H1 (cell line): Measurements from ENCODE around the gene FRMD6. TPM values are rescaled to one million over a fixed set of nuclear protein-coding genes. Genes with fewer than 3 reads are reported as not detected.

Experiments used
- CTCF ChIA-PET: fragments of 300-600 bp; sonication (Branson Sonifier 250); formaldehyde crosslinking; loops from one replicate; lab custom pipeline; 2021; ENCODE audit not compliant: partially characterized antibody; lab: Charles Lee
- POLR2A ChIA-PET: fragments of 300-600 bp; sonication (Branson Sonifier 250); formaldehyde crosslinking; loops from one replicate; lab custom pipeline; 2021; ENCODE audit warnings: inconsistent platforms; ENCODE audit not compliant: partially characterized antibody; lab: Charles Lee
- DNase-seq, 2 experiments: peaks; one replicate each; pipeline versions ENCODE4 v3.0.0 to v3.0.0-alpha.2; 2010 to 2022; ENCODE audit warnings: low spot score in 2 of 2, low read depth in 1 of 2, mixed read lengths in 1 of 2
- FAIRE-seq: peaks from 2 replicates; lab custom pipeline; 2011; peaks lifted over from hg19 to GRCh38; lab: Jason Lieb, UNC
- H2AFZ ChIP-seq: 2 replicates; pipeline ENCODE4 v1.8.1; 2012; ENCODE audit warnings: low read length, inconsistent platforms
- H2AK5ac ChIP-seq: 2 replicates; pipeline ENCODE4 v1.6.1; 2013; ENCODE audit warnings: low read depth, low read length
- H2BK120ac ChIP-seq: replicated peaks from 2 replicates; pipeline ENCODE3; 2013; ENCODE audit warnings: low read depth, low read length, inconsistent platforms
- H2BK12ac ChIP-seq: 2 replicates; pipeline ENCODE4 v1.6.1; 2013; ENCODE audit warnings: low read depth, low read length
- H2BK15ac ChIP-seq: 2 replicates; pipeline ENCODE4 v1.6.1; 2013; ENCODE audit warnings: low read length
- H2BK20ac ChIP-seq: 2 replicates; pipeline ENCODE4 v1.6.1; 2013; ENCODE audit warnings: low read length
- H2BK5ac ChIP-seq: 2 replicates; pipeline ENCODE4 v1.6.1; 2013; ENCODE audit warnings: low read depth, low read length
- H3K14ac ChIP-seq: 2 replicates; pipeline ENCODE4 v1.6.1; 2013; ENCODE audit warnings: inconsistent platforms; ENCODE audit not compliant: insufficient read length
- H3K18ac ChIP-seq: 2 replicates; pipeline ENCODE4 v1.6.1; 2013; ENCODE audit warnings: low read length; ENCODE audit errors: extremely low read depth
- H3K23ac ChIP-seq: 2 replicates; pipeline ENCODE4 v1.6.1; 2013; ENCODE audit warnings: inconsistent platforms; ENCODE audit not compliant: insufficient read length
- H3K23me2 ChIP-seq: 2 replicates; pipeline ENCODE4 v1.6.1; 2013; ENCODE audit warnings: low read depth, low read length
- H3K27ac ChIP-seq: 2 replicates; pipeline ENCODE4 v1.6.1; 2011; ENCODE audit warnings: low read depth, low read length, inconsistent platforms
- H3K27me3 ChIP-seq, 4 experiments: replicated peaks in 1 of 4; 1 replicate in 1 of 4; 2 replicates in 3 of 4; pipeline versions ENCODE4 v1.6.1 to v1.8.1; 2011 to 2013; ENCODE audit warnings: low read length in 3 of 4, mild to moderate bottlenecking in 3 of 4, inconsistent platforms in 2 of 4, mixed read lengths in 2 of 4, moderate library complexity in 1 of 4; ENCODE audit not compliant: control insufficient read depth in 3 of 4, insufficient read depth in 3 of 4; ENCODE audit errors: extremely low read depth in 1 of 4
- H3K36me3 ChIP-seq, 4 experiments: 2 replicates each; pipeline versions ENCODE4 v1.6.1 to v1.8.1; 2011 to 2013; ENCODE audit warnings: mild to moderate bottlenecking in 4 of 4, low read length in 3 of 4, moderate library complexity in 2 of 4, control low read depth in 1 of 4, inconsistent platforms in 1 of 4; ENCODE audit not compliant: insufficient read depth in 4 of 4, control insufficient read depth in 2 of 4
- H3K4ac ChIP-seq: replicated peaks from 2 replicates; pipeline ENCODE3; 2013; ENCODE audit warnings: low read length, low read depth, mixed read lengths, inconsistent platforms; ENCODE audit not compliant: insufficient read length
- H3K4me1 ChIP-seq, 4 experiments: replicated peaks in 1 of 4; 1 replicate in 1 of 4; 2 replicates in 3 of 4; pipeline versions ENCODE4 v1.6.1 to v1.8.1; 2011 to 2013; ENCODE audit warnings: low read length in 3 of 4, inconsistent platforms in 2 of 4, mixed read lengths in 1 of 4; ENCODE audit not compliant: insufficient read depth in 4 of 4, control insufficient read depth in 3 of 4
- H3K4me2 ChIP-seq, 2 experiments: 2 replicates each; pipeline versions ENCODE4 v1.6.1 to v1.8.1; 2011 to 2013; ENCODE audit warnings: low read depth in 2 of 2, low read length in 2 of 2, control low read depth in 1 of 2, inconsistent platforms in 1 of 2, mild to moderate bottlenecking in 1 of 2; ENCODE audit not compliant: insufficient read depth in 1 of 2
- H3K4me3 ChIP-seq, 4 experiments: fragments of 200-600, 300-600 bp in 1 of 4; sonication (generic), shearing (Covaris generic), sonication (Bioruptor Twin) in 1 of 4; 2 replicates each; pipeline versions ENCODE4 v1.5.1 to v1.8.1; 2011 to 2016; ENCODE audit warnings: low read length in 4 of 4, low read depth in 3 of 4, control low read depth in 2 of 4, inconsistent platforms in 2 of 4, mild to moderate bottlenecking in 2 of 4, mixed read lengths in 1 of 4, moderate library complexity in 1 of 4; ENCODE audit not compliant: insufficient read depth in 2 of 4; ENCODE audit errors: extremely low read depth in 1 of 4
- H3K56ac ChIP-seq: replicated peaks from 2 replicates; pipeline ENCODE3; 2013; ENCODE audit warnings: low read depth, mild to moderate bottlenecking, mixed read lengths, low read length, inconsistent platforms; ENCODE audit not compliant: insufficient read length
- H3K79me1 ChIP-seq: 2 replicates; pipeline ENCODE4 v1.6.1; 2013; ENCODE audit warnings: low read depth, low read length, control low read depth
- H3K79me2 ChIP-seq, 2 experiments: 2 replicates each; pipeline versions ENCODE4 v1.6.1 to v1.8.1; 2012 to 2013; ENCODE audit warnings: low read length in 2 of 2, mild to moderate bottlenecking in 2 of 2, inconsistent platforms in 1 of 2; ENCODE audit not compliant: insufficient read depth in 2 of 2, control insufficient read depth in 1 of 2
- H3K9ac ChIP-seq, 4 experiments: replicated peaks in 1 of 4; 1 replicate in 1 of 4; 2 replicates in 3 of 4; pipeline versions ENCODE4 v1.6.1 to v1.8.1; 2011 to 2013; ENCODE audit warnings: low read depth in 3 of 4, low read length in 3 of 4, control low read depth in 2 of 4, mild to moderate bottlenecking in 2 of 4, moderate library complexity in 2 of 4, inconsistent platforms in 1 of 4; ENCODE audit errors: extremely low read depth in 1 of 4
- H3K9me3 ChIP-seq, 2 experiments: 2 replicates each; pipeline versions ENCODE4 v1.6.1 to v1.8.1; 2012 to 2013; ENCODE audit warnings: mild to moderate bottlenecking in 2 of 2, moderate library complexity in 2 of 2, control low read depth in 1 of 2, inconsistent platforms in 1 of 2, low read depth in 1 of 2, low read length in 1 of 2, mixed read lengths in 1 of 2; ENCODE audit not compliant: insufficient read depth in 2 of 2
- H4K20me1 ChIP-seq, 2 experiments: replicated peaks in 1 of 2; 2 replicates each; pipeline versions ENCODE3 to v1.8.1; 2011 to 2013; ENCODE audit warnings: inconsistent platforms in 2 of 2, low read length in 2 of 2, mild to moderate bottlenecking in 1 of 2; ENCODE audit not compliant: insufficient read depth in 2 of 2, control insufficient read depth in 1 of 2
- H4K5ac ChIP-seq: 2 replicates; pipeline ENCODE4 v1.6.1; 2013; ENCODE audit warnings: low read length, low read depth, mixed read lengths, inconsistent platforms; ENCODE audit not compliant: insufficient read length
- H4K8ac ChIP-seq: 2 replicates; pipeline ENCODE4 v1.8.0; 2013; ENCODE audit warnings: mild to moderate bottlenecking, moderate library complexity, low read length, inconsistent platforms; ENCODE audit not compliant: insufficient read depth; ENCODE audit errors: extremely low read depth
- H4K91ac ChIP-seq: replicated peaks from 2 replicates; pipeline ENCODE3; 2013; ENCODE audit warnings: low read length, mixed read lengths, inconsistent platforms; ENCODE audit not compliant: insufficient read length
- ASH2L ChIP-seq: fragments of 200-600, 300-600 bp; sonication (generic); IDR thresholded peaks from one replicate; pipeline ENCODE4 v1.7.1; 2017; ENCODE audit warnings: low read length
- BCL11A ChIP-seq, 2 experiments: IDR thresholded peaks; one replicate each; pipeline ENCODE4 v1.6.1; 2011; ENCODE audit warnings: low read depth in 2 of 2, low read length in 2 of 2, mild to moderate bottlenecking in 2 of 2
- CTBP2 ChIP-seq: IDR thresholded peaks from 2 replicates; pipeline ENCODE4 v1.7.0; 2011; ENCODE audit warnings: borderline replicate concordance, mild to moderate bottlenecking, moderate library complexity, mixed read lengths, low read length; ENCODE audit not compliant: insufficient read depth, insufficient read length
- FOSL1 ChIP-seq: IDR thresholded peaks from 2 replicates; pipeline ENCODE4 v1.6.1; 2011; ENCODE audit warnings: mild to moderate bottlenecking, low read depth, low read length, moderate library complexity; ENCODE audit not compliant: insufficient read depth
- KDM1A ChIP-seq: fragments of 200-600, 300-600 bp; sonication (generic); IDR thresholded peaks from 2 replicates; pipeline ENCODE4 v1.7.1; 2016; ENCODE audit warnings: mild to moderate bottlenecking, low read length, borderline replicate concordance
- NRF1 ChIP-seq: IDR thresholded peaks from 2 replicates; pipeline ENCODE4 v1.6.1; 2011; ENCODE audit warnings: mild to moderate bottlenecking, low read depth, low read length, improper control_type of control experiment
- PHF8 ChIP-seq: fragments of 200-600 bp; sonication (generic); conservative IDR thresholded peaks from 2 replicates; pipeline ENCODE4 v1.7.1; 2012; ENCODE audit warnings: low read depth, mild to moderate bottlenecking, inconsistent platforms, low read length, moderate library complexity
- RBBP5 ChIP-seq: IDR thresholded peaks from 2 replicates; pipeline ENCODE4 v1.7.1; 2012; ENCODE audit warnings: low read depth, mild to moderate bottlenecking, inconsistent platforms, low read length, moderate library complexity, borderline replicate concordance
- SAP30 ChIP-seq: fragments of 300-600 bp; sonication (generic); IDR thresholded peaks from 2 replicates; pipeline ENCODE4 v1.7.1; 2012; ENCODE audit warnings: low read length, moderate library complexity, mild to moderate bottlenecking, inconsistent platforms; ENCODE audit not compliant: insufficient read depth, insufficient replicate concordance
- SP4 ChIP-seq: IDR thresholded peaks from 2 replicates; pipeline ENCODE4 v1.6.1; 2012; ENCODE audit warnings: low read length, inconsistent platforms
- WGBS, 2 experiments: shearing (Covaris generic) in 1 of 2; methylation state at CpG; one replicate each; pipeline versions ENCODE4 v1.1.6 to v1.1.7; 2013 to 2015; ENCODE audit warnings: low lambda C conversion rate in 2 of 2, mixed read lengths in 2 of 2, inconsistent platforms in 1 of 2, low coverage in 1 of 2, missing lambda C conversion rate in 1 of 2; ENCODE audit not compliant: insufficient replicate concordance in 2 of 2, insufficient coverage in 1 of 2, insufficient read length in 1 of 2; ENCODE audit errors: extremely low coverage in 1 of 2, missing lambda C conversion rate in 1 of 2; 5-methylcytosine and 5-hydroxymethylcytosine counted together
- polyA plus RNA-seq, 7 experiments: library from polyadenylated mRNA; depleted of rRNA in 3 of 7; stranded (reverse) in 5 of 7; unstranded in 2 of 7; fragments of >200 nt in 5 of 7; fragments of 200-250 nt in 2 of 7; gene quantifications; 1 replicate in 5 of 7; 2 replicates in 1 of 7; 4 replicates in 1 of 7; pipeline versions ENCODE4 v1.2.1 to v1.2.3, GENCODE V29; 2011 to 2013; ENCODE audit warnings: missing spikeins in 2 of 7, mixed read lengths in 2 of 7
- total RNA-seq: library from RNA; stranded (reverse); fragmentation: NEBNext Ultra II Directional; extraction: Animal tissue kit (Norgen Biotek cat#: 25700); gene quantifications from 2 replicates; pipeline ENCODE4 v1.2.1, GENCODE V29; 2021

The FRMD6 gene
- total and polyA plus RNA-seq, 2 of the 8 experiments (the other 6 are each of a cell fraction or from before 2014, with no cell fraction given): 5.4 to 23.7 TPM

- POLR2A ChIA-PET: interaction anchor here (0.5 to 1.8 kb wide), 6 partner anchors 8 to 283 kb away, joined by 3 to 4 read pairs (median 3); no protein-coding TSS in a partner anchor
- H3K27ac ChIP-seq: peak overlapping the region; percentile 74; the same call in 1 of the 2 replicates
- TF ChIP-seq NRF1 (no peak), ASH2L (peak; percentile 77), PHF8 (no peak; the same call in 1 of the 2 replicates), KDM1A (no peak), SP4 (no peak), CTBP2 (no peak), SAP30 (no peak), BCL11A (IDR thresholded peaks at IDR 0.05; ENCODE audit: low read depth in 2 of 2, low read length in 2 of 2) (no peak), FOSL1 (no peak), RBBP5 (peak; percentile 94)
These were observed 713 bp downstream of the FRMD6 start for GRCh38 chr14:51652168-51653078.

More at GRCh38 chr14:51652168-51653078, 713 bp downstream of the FRMD6 start:
- Histone ChIP-seq H2AFZ (peak overlapping the region; percentile 27; the same call in 1 of the 2 replicates), H3K56ac (no peak overlapping the region), H3K18ac (peak overlapping the region; percentile 76; the same call in 1 of the 2 replicates), H4K20me1 (peaks cover 0 to 1% of the 10 kb centered on the region in 2 experiments), H2BK5ac (peak overlapping the region; percentile 86; the same call in 1 of the 2 replicates), H3K4me3 (peak overlapping the region; percentile 67 to 83 (median 82)), H2BK20ac (no peak overlapping the region), H3K79me2 (peaks cover 0 to 38% of the 10 kb centered on the region in 2 experiments; a peak in 3 of 4 replicates), H4K5ac (peak overlapping the region; percentile 2), H2BK12ac (no peak overlapping the region; the same call in 1 of the 2 replicates), H2BK15ac (no peak overlapping the region; the same call in 1 of the 2 replicates), H3K4me2 (peak overlapping the region; percentile 81 to 84), H3K4ac (no peak overlapping the region), H4K91ac (no peak overlapping the region), H2AK5ac (no peak overlapping the region), H3K9me3 (no peaks in the 10 kb centered on the region), H3K36me3 (no peaks in the 10 kb centered on the region), H3K23me2 (peaks cover 11% of the 10 kb centered on the region), H2BK120ac (peak overlapping the region; percentile 79), H3K4me1 (peaks cover 0 to 6% (median 0%) of the 10 kb centered on the region in 4 experiments; a peak in 3 of 7 replicates), H3K14ac (no peak overlapping the region), H3K23ac (no peak overlapping the region), H3K27me3 (no peaks in the 10 kb centered on the region), H4K8ac (peak overlapping the region; percentile 72), H3K79me1 (no peaks in the 10 kb centered on the region; the same call in 1 of the 2 replicates), H3K9ac (peak overlapping the region; percentile 54 to 94 (median 70))
- CTCF ChIA-PET: interaction anchor here (0.7 to 2.5 kb wide), 17 partner anchors 9 to 369 kb away, joined by 3 to 10 read pairs (median 3); no protein-coding TSS in a partner anchor
- WGBS, 2 experiments: 2% methylated on average over 53 of the region's 75 CpGs; no CpG with 5 or more reads in 1 of the 2 experiments
- FAIRE-seq: no peak
- peak in 1 of 2 experiments; percentile 83 for DNase-seq
